Measurements from ENCODE around the gene RABGAP1L. TPM values are rescaled to one million over a fixed set of nuclear protein-coding genes. Genes with fewer than 3 reads are reported as not detected.

RABGAP1L gene
- total and polyA plus RNA-seq, 2 of the 4 experiments (the other 2 are of a cell fraction) = 7.9 to 26.7 TPM

DNA sequence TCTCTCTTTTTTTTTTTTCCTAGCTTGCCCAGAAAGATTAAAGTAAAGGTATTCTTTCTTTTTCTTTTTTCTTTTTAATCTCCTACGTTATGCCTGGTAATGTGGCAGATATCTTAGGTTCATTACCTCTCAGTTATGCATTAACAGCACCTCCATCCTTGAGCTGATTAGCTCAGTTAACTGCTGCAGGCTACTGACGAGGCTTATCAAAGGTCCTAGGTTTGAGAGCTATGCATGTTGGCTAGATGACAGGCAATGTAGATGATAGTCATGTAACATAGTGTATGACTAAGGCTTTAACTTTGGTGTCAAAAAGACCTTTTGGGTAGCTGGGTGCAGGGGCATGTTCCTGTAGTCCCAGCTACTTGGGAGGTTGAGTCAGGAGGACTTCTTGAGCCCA lies 786.7 kb downstream of the RABGAP1L start:
- no peaks in the 10 kb centered on the region for H4K20me1 ChIP-seq (ENCODE audit: insufficient read depth, low read length)
- POLR2A ChIA-PET (ENCODE audit: unreplicated experiment) = no interaction called here
- no peaks in the 10 kb centered on the region for H3K79me1 ChIP-seq (ENCODE audit: low read depth in 1 of 2, low read length in 2 of 2)
- no peaks in the 10 kb centered on the region for H3K9me1 ChIP-seq (ENCODE audit: insufficient read depth, low read length)
- H2AFZ ChIP-seq (replicated peaks; ENCODE audit: low read length, poor library complexity) = no peak overlapping the region
- H3K18ac ChIP-seq (ENCODE audit: low read depth, low read length) = no peak overlapping the region
- DNase-seq = no peak
- dilution Hi-C loops (cut with HindIII; ENCODE audit: low sequenced_read_pairs, unreplicated experiment) (no loop called here), intact Hi-C loops (cut with micrococcal nuclease) (no loop called here), in situ Hi-C loops (cut with MboI; ENCODE audit: low sequenced_read_pairs) (no loop called here)
- no peak overlapping the region for H3K9ac ChIP-seq (ENCODE audit: low read depth, low read length)
- no peak overlapping the region for H3K23ac ChIP-seq (ENCODE audit: low read depth, low read length)
- no peak overlapping the region for H2BK120ac ChIP-seq (ENCODE audit: low read depth, low read length)
- no peak overlapping the region for H3K14ac ChIP-seq (replicated peaks; ENCODE audit: low read depth, low read length)
- H2BK20ac ChIP-seq (ENCODE audit: low read depth, low read length) = no peak overlapping the region
- no TSS peak for BruUV-seq (replicated peaks)
- H2BK15ac ChIP-seq (ENCODE audit: low read depth, low read length) = no peak overlapping the region
- H3K4me1 ChIP-seq (ENCODE audit: control insufficient read depth, insufficient read depth, low read length) = no peaks in the 10 kb centered on the region
- no peak overlapping the region for H2AK9ac ChIP-seq (replicated peaks; ENCODE audit: low read depth, low read length, poor library complexity)
- H4K5ac ChIP-seq (ENCODE audit: low read depth, low read length) = no peak overlapping the region
- no peaks in the 10 kb centered on the region for H3K9me3 ChIP-seq (ENCODE audit: control insufficient read depth, insufficient read depth, low read length)
- H3K4me2 ChIP-seq (ENCODE audit: low read depth, low read length) = no peak overlapping the region
- H2AK5ac ChIP-seq (ENCODE audit: low read depth, low read length) = no peak overlapping the region
- no peak overlapping the region for H4K8ac ChIP-seq (ENCODE audit: low read depth in 2 of 2, low read length in 2 of 2)
- no peak overlapping the region for H3K4me3 ChIP-seq (ENCODE audit: insufficient read depth, low read depth, low read length)
- TF ChIP-seq CHD1 (IDR thresholded peaks at IDR 0.05; ENCODE audit: low read depth, low read length) (no peak), POLR2A (IDR thresholded peaks at IDR 0.05; ENCODE audit: low read depth, low read length) (no peak), MAZ (IDR thresholded peaks at IDR 0.05; ENCODE audit: borderline replicate concordance, low read depth, low read length) (no peak)
- TF ChIP-seq, protein P1, sequence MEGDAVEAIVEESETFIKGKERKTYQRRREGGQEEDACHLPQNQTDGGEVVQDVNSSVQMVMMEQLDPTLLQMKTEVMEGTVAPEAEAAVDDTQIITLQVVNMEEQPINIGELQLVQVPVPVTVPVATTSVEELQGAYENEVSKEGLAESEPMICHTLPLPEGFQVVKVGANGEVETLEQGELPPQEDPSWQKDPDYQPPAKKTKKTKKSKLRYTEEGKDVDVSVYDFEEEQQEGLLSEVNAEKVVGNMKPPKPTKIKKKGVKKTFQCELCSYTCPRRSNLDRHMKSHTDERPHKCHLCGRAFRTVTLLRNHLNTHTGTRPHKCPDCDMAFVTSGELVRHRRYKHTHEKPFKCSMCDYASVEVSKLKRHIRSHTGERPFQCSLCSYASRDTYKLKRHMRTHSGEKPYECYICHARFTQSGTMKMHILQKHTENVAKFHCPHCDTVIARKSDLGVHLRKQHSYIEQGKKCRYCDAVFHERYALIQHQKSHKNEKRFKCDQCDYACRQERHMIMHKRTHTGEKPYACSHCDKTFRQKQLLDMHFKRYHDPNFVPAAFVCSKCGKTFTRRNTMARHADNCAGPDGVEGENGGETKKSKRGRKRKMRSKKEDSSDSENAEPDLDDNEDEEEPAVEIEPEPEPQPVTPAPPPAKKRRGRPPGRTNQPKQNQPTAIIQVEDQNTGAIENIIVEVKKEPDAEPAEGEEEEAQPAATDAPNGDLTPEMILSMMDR (conservative IDR thresholded peaks at IDR 0.05; ENCODE audit: low read depth, low read length) = no peak
- 100% methylated on average over 1 of the region's 2 CpGs; no CpG with 5 or more reads in 1 of the 2 experiments for WGBS, 2 experiments (ENCODE audit: extremely low coverage in 2 of 2, insufficient read length in 1 of 2)
- CTCF ChIA-PET = no interaction called here
- no peak overlapping the region for H2BK5ac ChIP-seq (ENCODE audit: low read depth, low read length, poor library complexity, severe bottlenecking)
- no peak overlapping the region for H3K4ac ChIP-seq (ENCODE audit: low read depth, low read length)
- H4K91ac ChIP-seq (ENCODE audit: insufficient read depth, low read depth, low read length) = no peak overlapping the region
- ATAC-seq (ENCODE audit: low read depth) = no peak
- H3K27me3 ChIP-seq (ENCODE audit: control insufficient read depth, insufficient read depth, low read length) = no peaks in the 10 kb centered on the region
- no peak overlapping the region for H3K27ac ChIP-seq (ENCODE audit: insufficient read depth, low read length)
- H3K56ac ChIP-seq (ENCODE audit: extremely low read depth, insufficient read depth, low read length) = no peak overlapping the region
- no peaks in the 10 kb centered on the region for H3K36me3 ChIP-seq (ENCODE audit: control insufficient read depth, insufficient read depth, low read length)
